HG02981 (cell line): ENCODE measurements around the gene RAPGEF4.
A peak's percentile ranks its signal among the peaks of the same experiment; 100 is the strongest.

Experiments used
- ATAC-seq: cut with Tn5 transposase; IDR thresholded peaks from one replicate; pipeline ENCODE4 v1.9.1; 2021; ENCODE audit warnings: mild to moderate bottlenecking, moderate library complexity; ENCODE audit not compliant: unreplicated experiment

RAPGEF4 gene

DNA sequence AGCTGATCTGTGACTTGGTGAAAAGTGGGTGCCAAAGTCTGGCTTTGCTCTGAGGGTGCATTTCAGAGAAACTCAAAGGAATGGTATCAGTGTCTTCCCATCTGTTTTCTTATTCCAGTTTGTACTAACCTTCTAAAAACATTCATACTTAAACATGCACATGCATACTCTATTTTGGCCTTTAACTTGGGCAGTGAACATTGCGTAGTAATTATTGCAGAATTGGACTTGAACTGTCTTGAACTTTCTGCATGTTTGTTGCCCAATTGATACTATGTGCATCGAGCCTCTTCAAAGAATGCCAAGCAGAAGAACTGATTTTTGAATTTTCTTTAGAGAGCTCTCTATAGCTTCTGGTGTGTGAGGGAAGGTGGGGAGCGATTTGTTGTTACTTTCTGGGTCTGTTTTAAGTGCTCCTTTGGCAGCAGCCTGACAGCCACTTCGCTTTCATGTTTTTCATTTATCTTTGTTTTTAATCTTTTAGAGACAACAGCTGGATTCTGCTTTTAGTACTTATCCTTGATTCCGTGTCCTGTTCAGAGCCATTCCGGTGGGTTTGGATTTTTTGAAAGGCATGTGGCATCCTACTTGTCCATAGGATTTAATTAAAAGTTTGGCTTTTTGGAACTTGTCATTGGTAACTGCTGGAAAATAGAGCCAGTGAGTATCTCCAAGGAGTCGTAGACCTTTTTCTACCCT lies 159.2 kb downstream of the RAPGEF4 start:
- no peak for ATAC-seq

DNA sequence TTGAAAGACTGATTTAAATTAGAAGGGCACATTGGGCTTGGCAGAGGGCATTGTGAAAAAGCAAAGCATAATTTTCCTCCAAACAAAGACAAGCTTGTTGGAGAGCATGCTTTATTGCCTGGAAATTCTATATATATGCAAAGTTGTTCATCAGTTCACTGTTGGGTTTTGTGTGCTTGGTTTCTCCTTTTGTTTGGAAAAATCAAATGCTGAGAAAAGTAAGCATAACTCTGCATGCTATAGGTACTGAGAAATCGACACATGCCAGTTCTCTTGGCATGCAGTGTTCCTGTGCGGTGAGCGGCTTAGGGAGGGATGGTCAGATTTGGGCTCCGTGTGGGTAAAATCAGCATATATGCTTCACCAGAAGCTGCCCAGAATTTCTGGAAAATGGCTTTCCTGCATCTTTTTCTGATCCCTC lies 161.0 kb downstream of the RAPGEF4 start:
- no peak for ATAC-seq

DNA sequence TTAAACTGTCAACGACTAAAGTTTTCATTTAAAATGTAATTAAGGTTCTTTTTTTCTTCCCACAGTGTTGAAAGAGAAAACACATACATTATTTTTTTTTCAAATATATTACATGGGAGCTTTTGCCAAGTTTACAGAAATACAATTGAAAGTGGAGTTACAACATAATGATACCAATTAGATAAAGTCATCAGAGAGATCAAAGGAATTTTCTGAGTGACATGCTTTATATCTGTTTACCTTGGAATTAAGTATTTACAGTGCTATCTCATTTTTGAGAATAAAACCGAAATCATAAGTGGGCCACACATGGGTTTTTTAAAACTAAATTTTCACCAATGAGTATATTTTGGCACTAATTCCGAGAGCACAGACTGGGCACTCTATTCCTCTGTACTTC lies 165.2 kb downstream of the RAPGEF4 start:
- ATAC-seq = no peak

DNA sequence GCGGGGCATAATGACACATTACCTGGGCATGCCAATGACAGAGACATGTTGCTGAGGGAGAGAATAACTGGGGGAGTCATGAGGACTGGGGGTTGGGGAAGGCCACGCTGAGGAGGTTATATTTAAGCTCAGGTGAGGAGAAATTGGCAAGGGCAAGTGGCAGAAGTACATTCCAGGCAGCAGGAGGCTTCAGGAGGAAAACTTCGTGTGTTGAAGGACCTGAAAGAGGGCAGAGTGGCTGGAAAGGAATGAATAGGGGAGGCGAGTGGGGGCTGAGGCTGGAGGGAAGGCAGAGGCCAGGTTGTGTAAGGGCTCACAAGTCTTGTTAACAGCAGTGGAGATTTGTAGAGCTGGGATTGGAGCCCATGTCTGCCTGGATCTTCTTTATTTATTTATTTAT lies 166.3 kb downstream of the RAPGEF4 start:
- no peak for ATAC-seq

DNA sequence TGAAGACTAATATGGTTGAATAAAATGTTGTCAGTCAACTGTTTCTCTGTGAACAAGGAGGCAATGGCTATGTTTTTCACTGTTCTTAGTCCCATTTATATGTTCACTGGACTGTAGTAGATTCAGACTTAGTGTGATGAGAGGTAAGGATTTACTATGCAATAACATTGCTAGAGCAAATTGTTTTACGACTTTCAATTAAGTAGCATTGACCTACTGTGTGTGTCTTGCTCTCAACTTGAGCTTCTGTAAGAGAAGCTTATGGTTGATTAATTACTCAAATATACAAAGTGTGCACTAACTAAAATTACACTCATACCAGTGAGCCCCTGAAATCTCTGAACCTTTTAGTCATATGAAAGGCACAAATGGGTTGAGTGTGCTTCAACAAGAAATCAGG lies 168.6 kb downstream of the RAPGEF4 start:
- ATAC-seq = no peak

DNA sequence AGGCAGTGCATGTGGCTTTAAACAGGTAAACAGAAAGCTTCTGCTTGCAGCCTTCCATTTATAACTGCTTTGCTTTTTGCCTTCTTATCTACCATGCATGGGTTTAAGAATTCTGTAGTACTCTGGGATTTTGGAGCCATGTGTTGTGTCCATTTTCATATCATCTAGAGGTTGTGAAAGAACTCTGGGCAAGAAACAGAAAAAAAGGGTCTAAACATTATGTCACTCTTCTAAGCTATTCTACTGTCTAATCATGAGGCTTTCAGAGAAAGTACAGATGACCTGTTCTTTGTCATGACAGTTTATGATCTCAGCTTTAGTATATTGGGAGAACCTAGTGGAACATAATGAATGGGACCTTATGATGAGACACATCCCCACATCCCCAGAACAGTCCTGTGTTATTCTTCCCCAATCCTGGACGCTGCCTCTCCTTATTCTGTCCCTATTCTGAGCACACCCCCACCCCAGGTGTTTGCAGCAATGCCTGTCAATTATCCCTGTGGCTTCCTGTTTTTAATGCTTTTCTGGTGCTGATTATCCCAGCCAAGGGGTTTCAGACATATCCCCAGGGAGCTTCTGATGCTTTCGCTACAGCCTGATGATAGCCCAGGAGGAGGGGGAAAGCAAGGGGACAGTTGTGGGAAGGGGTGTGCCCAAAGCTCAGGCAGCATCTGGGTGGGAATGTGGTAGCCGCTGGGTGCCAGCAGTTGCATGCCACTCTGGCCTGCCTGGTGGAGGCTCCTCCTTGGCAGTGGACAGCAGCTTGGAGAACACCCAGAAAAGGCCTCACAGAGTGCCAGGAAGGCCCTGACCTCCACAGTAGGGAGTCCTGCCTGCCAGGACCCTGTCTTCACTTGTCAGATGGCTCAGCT lies 170.5 kb downstream of the RAPGEF4 start:
- no peak for ATAC-seq

DNA sequence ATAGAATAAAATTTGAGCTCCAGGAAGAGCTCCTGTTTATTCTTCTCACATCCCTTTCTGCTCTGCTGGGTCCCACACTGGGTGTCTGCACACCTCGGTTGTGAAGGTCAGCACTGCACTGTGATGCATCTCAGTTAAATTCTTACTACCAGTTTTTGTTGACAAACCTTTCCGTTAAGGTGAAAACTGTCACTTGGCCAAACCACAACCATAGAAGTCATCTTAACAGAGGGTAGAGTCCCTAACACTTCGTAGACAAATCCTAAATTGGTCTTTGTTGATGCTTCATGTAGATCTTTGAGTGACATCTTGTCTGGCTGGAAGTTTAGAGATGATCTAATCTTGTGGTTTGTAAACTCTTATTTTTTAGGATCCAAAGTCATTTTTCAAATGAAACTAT lies 172.6 kb downstream of the RAPGEF4 start:
- no peak for ATAC-seq

DNA sequence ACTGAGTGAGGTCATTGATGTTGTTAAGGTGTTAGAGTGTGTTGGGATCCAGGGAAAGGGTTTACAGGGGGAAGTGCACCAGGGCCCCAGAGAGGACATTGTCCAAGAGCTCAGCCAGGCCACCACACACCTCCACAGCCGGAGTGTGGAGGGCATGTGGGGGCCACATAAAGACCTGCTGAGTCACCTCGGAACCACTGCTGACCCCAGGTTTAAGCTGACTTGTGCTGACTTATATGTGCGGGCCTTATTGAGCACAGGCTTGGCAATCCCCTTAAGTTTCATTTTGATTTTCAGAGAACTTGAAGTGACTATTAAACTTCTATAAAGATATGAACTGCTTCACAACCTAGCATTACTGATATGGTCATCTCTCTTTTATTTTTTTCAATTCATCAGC lies 173.8 kb downstream of the RAPGEF4 start:
- no peak for ATAC-seq

DNA sequence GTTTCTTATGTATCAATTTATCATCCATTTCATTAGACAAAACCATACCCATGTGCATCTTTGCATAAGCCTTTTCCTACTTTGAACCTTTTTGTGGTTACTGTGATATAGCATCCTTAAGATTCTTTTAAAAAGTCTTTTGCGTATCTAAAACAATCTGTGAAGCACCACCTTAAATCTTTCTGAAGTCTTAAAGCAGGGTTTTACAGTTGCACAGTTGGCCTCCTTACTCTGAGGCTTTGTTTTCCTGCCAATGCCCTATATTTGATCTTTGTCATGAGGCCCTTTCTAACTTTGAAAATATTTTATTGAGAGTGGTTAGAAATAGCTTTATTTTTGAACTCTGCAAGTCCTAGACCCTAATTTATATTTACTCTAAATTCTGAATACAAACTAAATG lies 176.6 kb downstream of the RAPGEF4 start:
- ATAC-seq = no peak

DNA sequence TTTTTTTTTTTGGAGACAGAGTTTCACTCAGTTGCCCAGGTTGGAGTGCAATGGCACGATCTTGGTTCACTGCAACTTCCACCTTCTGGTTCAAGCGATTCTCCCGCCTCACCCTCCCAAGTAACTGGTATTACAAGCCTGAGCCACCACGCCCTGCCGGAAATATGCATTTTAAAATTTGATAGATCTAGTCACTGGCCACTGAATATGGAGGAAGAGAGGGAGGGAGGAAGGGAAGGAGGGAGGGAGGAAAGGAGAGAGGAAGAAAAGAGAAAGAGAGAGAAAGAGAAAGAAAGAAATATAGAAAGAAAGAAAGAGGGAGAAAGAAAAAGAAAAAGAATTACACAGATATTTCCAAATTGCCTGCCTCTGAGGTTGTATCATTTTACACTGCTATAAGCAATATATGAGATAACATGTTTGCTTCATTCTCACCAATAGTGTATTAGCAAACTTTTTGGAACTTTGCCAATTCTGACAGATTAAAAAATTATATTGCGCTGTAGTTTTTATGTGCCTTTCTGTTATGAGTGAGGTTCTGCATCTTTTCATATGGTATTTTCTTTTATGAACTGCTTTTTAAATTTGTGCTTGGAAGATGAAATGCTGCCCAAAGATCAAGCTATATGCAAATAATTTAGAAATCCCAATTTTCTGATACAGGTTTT lies 178.8 kb downstream of the RAPGEF4 start:
- ATAC-seq = no peak

DNA sequence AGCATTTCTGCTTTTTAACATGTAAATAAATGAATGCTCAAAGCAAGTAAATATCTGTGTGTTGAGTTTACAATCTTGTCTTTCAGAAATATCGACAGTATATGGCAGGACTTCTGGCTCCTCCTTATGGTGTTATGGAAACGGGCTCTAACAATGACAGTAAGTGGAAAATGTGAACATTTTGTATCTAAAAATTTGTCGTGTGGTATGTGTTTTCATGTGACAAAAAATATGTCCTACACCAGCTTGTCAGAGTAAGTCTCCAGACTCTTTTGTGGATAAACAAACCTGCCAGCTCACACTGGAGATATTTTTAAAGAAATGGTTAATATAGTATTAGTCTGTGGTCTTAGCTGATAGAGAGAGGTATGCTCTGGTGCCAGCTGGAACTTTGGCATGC lies 182.1 kb downstream of the RAPGEF4 start:
- no peak for ATAC-seq

DNA sequence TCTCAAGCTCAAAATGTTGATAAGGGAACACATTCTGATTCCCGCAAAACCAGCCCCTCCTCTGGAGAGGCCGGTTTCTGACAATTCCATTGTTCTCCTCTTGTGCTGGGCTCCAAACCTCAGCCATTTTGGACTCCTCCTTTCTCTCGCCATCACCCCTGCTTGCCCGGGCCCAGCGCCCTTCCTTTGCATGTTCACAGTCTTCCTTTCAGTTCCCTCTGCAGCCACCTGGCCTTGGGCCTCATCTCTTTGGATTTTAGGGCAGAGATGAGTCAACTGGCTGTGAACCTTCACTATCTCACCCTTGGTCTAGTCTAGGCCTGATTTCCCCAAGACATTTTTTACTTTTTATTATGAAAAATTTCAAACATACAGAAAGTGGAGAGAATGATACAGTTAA lies 184.1 kb downstream of the RAPGEF4 start:
- ATAC-seq = peak; percentile 65

DNA sequence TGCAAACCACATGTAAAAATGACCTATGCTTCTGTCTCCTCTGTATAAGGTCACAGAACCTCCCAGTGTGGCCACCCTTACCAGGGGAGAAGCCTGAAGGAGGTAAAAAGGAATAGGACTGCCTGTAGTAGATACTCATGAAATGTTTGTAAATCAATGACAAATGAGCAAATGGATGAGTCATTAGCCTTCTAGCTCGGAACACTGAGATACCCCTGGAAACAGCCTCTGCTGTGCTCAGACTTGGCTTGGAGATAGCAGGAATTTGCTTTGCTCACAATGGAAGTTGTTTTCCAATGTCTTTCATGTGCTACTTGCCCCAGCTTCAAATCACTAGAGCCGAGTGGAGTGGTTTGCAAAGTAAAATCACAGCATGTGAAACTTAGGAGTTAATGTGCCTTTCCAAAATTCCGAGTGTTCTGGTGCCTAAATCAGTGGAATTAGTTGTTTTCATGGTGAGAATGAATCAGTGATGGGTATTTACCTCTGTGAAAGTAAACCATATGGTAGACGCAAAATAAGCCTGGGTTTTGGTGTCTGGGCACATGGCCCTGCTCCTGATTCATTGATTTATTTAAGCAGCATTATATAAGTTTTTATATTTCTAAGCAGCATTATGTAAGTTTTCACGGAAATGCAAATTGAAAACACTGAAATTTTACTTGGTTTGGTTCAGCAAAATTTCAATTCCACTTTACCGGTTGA lies 186.0 kb downstream of the RAPGEF4 start:
- ATAC-seq = no peak

DNA sequence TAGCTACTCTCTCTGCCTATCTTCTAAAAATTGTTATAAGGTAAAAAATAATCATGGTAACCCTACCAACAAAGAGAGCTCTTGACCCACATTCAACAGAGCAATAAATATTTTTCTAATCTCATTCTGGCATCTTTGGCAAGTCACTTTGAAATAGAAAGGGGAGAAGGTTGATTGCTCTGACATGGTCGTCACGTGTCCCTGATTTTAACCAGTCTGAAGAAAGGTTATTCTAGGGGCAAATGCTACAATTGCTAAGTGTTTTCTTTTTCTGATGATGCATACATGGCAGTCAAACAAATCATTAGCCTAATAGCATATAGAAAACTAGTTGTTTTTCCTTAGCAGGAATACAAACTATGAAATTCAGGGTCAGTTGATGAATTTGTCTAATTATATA lies 186.7 kb downstream of the RAPGEF4 start:
- no peak for ATAC-seq

DNA sequence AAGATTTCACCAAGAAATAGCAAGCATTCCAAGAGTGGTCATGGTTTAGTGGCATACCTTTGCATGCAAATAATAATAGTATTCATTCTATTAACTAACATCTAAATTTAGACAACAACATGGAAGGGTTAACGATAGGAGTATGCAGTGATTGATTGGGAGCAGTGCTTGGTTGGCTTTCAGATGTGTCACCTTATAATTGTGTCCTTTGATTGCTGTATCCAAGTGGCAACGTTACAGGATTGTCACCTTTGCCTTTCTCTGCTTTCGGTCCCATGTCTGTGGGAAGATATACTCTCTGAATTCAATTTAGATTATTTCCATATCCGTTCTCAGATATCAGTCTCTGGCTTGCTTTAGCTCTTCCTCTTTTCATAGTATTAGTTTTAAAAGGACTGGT lies 187.2 kb downstream of the RAPGEF4 start:
- no peak for ATAC-seq

DNA sequence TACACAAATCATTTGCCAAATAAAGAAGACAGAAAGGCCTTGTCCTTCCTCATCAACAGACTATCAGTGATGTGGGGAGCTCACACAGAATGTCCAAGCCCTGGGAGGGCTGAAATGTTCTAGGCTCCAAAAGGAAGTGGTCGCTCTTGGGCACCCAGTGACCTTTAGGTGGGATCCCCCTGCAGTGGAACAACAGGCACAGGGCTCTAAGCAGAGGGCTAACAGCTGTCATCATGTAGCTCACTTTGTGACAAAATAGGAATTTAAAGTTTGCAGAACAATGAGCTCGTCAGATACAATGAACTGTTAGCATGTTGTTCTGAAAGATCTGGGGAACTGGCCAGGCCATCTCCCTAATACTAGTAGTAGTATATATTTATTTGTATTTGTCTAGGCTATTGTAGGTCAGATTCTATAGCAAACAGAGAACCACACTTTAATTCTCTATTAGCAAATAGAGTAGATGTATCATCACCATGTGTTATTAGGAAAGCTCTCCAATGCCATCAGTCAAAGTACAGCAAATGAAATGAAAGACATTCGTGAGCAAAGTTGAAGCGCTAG lies 188.5 kb downstream of the RAPGEF4 start:
- no peak for ATAC-seq

DNA sequence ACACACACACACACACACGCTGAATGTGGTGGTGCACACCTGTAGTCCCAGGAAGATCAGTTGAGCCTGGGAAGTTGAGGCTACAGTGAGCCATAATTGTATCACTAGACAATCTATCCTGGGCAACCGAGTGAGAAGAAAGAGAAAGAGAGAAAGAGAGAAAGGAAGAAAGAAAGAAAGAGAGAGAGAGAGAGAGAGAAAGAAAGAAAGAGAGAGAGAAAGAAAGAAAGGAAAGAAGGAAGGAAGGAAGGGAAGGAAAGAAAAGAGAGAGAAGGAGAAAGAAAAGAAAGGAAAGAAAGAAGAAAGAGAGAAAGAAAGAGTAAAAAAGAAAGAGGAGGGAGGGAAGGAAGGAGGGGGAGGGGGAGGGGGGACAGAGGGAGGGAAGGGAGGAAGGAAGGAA lies 190.0 kb downstream of the RAPGEF4 start:
- no peak for ATAC-seq

DNA sequence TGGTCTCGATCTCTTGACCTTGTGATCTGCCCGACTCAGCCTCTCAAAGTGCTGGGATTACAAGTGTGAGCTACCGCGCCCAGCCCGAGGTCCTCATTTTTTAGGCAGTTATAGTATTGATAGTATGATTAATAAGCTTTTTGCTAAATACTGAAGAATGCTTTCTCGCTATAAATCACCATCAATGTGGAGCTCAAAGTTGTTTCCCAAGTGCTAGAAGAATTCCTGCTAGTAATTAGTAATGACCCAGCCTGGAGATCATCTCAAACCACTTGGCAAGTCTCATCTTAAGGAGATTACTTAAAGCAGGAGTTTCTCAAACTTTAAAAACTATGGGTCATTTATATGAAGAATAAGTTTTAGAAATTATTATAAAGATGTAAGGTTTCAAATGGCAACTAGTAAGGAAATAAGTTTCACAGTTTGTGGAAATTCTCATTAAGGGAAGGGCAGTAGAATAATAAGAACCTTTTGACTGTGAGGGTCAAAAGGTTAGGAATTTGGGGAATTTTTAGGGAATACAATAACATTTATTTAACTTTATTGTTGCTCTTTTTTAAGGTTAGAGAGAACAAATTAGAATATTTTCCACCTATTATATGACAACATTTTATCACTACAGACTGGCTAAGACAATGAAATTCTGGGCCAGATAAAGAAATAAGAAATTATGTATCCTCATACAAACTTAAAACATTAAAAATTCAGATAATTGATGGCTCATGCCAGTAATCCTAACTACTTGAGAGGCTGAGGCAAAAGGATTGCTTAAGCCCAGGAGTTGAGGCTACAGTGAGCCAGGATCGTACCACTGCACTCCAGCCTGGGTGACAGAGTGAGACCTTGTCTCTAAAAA lies 191.4 kb downstream of the RAPGEF4 start:
- no peak for ATAC-seq

DNA sequence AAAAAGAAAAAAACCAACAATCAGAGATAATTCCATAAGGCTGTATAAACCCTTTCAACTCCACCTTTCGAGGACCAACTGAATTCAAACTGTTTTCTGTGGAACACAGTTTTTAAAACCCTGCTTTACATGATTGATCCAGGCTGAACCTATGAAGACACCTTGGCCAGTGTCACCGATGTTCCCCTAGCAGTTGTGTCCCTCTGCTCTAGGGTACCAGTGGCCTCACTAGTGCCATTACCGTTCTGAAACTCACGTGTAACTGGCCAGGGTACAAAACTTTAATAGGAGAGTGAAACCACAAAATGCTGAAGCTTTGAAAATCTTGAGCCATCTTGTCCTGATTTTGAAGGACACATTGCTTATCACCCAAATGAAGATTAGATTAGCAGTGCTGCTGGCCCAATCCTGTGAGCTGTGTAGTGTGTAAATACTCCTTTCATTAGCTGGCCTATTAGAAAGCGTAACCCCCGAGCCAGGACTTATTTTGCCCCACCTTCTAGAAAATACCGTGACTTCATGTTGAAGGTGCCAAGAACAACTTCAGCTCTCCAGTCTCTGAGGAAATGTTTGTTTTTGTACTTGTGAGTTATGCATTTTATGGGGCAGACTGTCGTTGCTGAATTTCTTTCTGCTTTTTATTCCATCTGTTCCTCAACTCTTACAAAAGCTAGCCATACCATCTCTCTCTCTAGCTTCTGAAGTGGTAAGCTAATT lies 192.2 kb downstream of the RAPGEF4 start:
- no peak for ATAC-seq
